DOHH2 (cell line): ENCODE results near the gene HPSE2.

Source experiments
- H3F3A ChIP-seq: fragments of 200-600 bp; sonication (generic), shearing (Covaris generic); 2 replicates; pipeline ENCODE4 v1.6.0; 2016; ENCODE audit warnings: antibody characterized with exemption, mild to moderate bottlenecking; ENCODE audit not compliant: control insufficient read depth, insufficient read depth
- H3K27ac ChIP-seq: fragments of 200-600 bp; sonication (generic); 2 replicates; pipeline ENCODE4 v1.5.1; 2014; ENCODE audit warnings: low read depth, mild to moderate bottlenecking, low read length, moderate library complexity
- H3K27me3 ChIP-seq: fragments of 200-600 bp; sonication (generic); 2 replicates; pipeline ENCODE4 v1.6.1; 2014; ENCODE audit warnings: mild to moderate bottlenecking, low read length, mixed read lengths; ENCODE audit not compliant: control insufficient read depth
- H3K36me3 ChIP-seq: fragments of 200-600 bp; sonication (generic); 2 replicates; pipeline ENCODE4 v1.6.1; 2014; ENCODE audit warnings: mild to moderate bottlenecking, low read length, moderate library complexity, mixed read lengths; ENCODE audit not compliant: control insufficient read depth
- H3K4me1 ChIP-seq: fragments of 200-600 bp; sonication (generic); 2 replicates; pipeline ENCODE4 v1.6.1; 2014; ENCODE audit warnings: mild to moderate bottlenecking, low read length, mixed read lengths; ENCODE audit not compliant: control insufficient read depth
- H3K4me2 ChIP-seq: fragments of 200-600 bp; sonication (generic); 2 replicates; pipeline ENCODE4 v1.6.0; 2014; ENCODE audit warnings: mild to moderate bottlenecking, low read length, moderate library complexity
- H3K4me3 ChIP-seq: fragments of 200-600 bp; sonication (generic); 2 replicates; pipeline ENCODE4 v1.5.1; 2014; ENCODE audit warnings: mild to moderate bottlenecking, low read length, mixed read lengths
- H3K79me2 ChIP-seq: fragments of 200-600 bp; sonication (generic); 2 replicates; pipeline ENCODE4 v1.6.1; 2014; ENCODE audit warnings: mild to moderate bottlenecking, low read length, mixed read lengths; ENCODE audit not compliant: control insufficient read depth
- H3K9me2 ChIP-seq: fragments of 200-600 bp; sonication (generic); replicated peaks from 2 replicates; pipeline ENCODE4 v1.6.1; 2014; ENCODE audit warnings: mild to moderate bottlenecking, low read length, mixed read lengths; ENCODE audit not compliant: control insufficient read depth
- H3K9me3 ChIP-seq: fragments of 200-600 bp; sonication (generic); 2 replicates; pipeline ENCODE4 v1.6.1; 2014; ENCODE audit warnings: antibody characterized with exemption, low read length, mixed read lengths; ENCODE audit not compliant: control insufficient read depth, insufficient read depth
- H4K20me1 ChIP-seq: fragments of 200-600 bp; sonication (generic); 2 replicates; pipeline ENCODE4 v1.6.0; 2014; ENCODE audit warnings: low read depth, mild to moderate bottlenecking, antibody characterized with exemption, low read length, moderate library complexity; ENCODE audit not compliant: control insufficient read depth, insufficient read depth
- EZH2phosphoT487 ChIP-seq: fragments of 200-600 bp; sonication (generic); IDR thresholded peaks from 2 replicates; pipeline ENCODE4 v1.6.1; 2017; ENCODE audit warnings: borderline replicate concordance, mild to moderate bottlenecking, antibody characterized with exemption, low read length, moderate library complexity, mixed read lengths
- TF ChIP-seq, protein P1 (sequence below): fragments of 200-600 bp; sonication (generic); IDR thresholded peaks from one replicate; pipeline ENCODE4 v1.5.1; 2014; ENCODE audit warnings: antibody characterized with exemption, mild to moderate bottlenecking, low read depth, low read length; ENCODE audit not compliant: poor library complexity, severe bottlenecking

HPSE2 gene

DNA sequence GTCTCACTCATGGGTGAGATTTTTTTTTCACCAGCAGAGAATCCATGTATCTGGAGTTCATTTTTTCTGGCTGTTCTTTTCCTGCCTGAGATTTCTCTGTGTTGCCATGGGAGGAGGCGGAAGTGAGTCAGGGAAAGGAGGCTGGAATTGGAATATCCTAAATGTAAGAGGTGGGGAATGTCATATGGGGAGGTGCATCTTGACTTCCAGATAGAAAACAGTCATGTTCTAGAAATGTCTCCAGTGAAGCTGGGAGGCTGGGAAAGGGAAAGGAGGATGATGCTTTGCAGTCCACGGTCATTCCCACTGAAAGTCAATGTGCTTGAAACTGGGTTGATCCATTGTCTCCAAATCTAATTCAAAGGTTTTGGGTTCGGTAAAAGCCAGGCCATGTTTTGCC is 749.2 kb downstream of the HPSE2 start:
- H4K20me1 ChIP-seq = no peaks in the 10 kb centered on the region
- no peaks in the 10 kb centered on the region for H3K79me2 ChIP-seq
- H3K9me3 ChIP-seq = peaks cover 4% of the 10 kb centered on the region
- H3K4me2 ChIP-seq = no peak overlapping the region
- no peak overlapping the region for H3K4me3 ChIP-seq
- no peaks in the 10 kb centered on the region for H3K9me2 ChIP-seq
- H3K36me3 ChIP-seq = no peaks in the 10 kb centered on the region
- no peak overlapping the region for H3K27ac ChIP-seq
- peaks cover 8% of the 10 kb centered on the region for H3K4me1 ChIP-seq
- no peak for TF ChIP-seq EZH2phosphoT487
- TF ChIP-seq, protein P1, sequence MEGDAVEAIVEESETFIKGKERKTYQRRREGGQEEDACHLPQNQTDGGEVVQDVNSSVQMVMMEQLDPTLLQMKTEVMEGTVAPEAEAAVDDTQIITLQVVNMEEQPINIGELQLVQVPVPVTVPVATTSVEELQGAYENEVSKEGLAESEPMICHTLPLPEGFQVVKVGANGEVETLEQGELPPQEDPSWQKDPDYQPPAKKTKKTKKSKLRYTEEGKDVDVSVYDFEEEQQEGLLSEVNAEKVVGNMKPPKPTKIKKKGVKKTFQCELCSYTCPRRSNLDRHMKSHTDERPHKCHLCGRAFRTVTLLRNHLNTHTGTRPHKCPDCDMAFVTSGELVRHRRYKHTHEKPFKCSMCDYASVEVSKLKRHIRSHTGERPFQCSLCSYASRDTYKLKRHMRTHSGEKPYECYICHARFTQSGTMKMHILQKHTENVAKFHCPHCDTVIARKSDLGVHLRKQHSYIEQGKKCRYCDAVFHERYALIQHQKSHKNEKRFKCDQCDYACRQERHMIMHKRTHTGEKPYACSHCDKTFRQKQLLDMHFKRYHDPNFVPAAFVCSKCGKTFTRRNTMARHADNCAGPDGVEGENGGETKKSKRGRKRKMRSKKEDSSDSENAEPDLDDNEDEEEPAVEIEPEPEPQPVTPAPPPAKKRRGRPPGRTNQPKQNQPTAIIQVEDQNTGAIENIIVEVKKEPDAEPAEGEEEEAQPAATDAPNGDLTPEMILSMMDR = no peak
- no peaks in the 10 kb centered on the region for H3K27me3 ChIP-seq
- H3F3A ChIP-seq = no peaks in the 10 kb centered on the region

DNA sequence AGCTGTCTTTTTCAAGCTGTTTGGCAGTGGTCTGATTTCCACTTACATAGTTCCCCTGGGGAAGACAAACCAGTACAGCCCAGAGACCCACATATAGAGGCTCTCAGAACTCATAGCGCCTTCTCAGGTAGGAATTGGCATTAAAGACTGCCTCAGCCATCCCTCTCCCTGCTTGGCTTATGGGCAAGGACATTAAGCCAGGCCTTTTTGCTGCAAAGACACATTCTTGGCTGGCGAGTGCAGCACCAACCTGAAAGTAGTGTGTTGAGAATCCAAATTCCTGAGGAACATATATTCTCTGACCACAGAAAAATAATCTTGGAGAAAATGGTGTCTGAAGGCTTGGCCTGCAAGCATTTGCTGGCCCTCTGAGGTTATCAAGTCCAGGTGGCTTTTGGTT is 749.7 kb downstream of the HPSE2 start:
- H3K4me2 ChIP-seq = no peak overlapping the region
- no peaks in the 10 kb centered on the region for H4K20me1 ChIP-seq
- no peaks in the 10 kb centered on the region for H3K36me3 ChIP-seq
- no peak overlapping the region for H3K4me3 ChIP-seq
- H3K79me2 ChIP-seq = no peaks in the 10 kb centered on the region
- H3K27me3 ChIP-seq = no peaks in the 10 kb centered on the region
- H3K9me3 ChIP-seq = peaks cover 4% of the 10 kb centered on the region
- TF ChIP-seq, protein P1 = no peak
- TF ChIP-seq EZH2phosphoT487 = no peak
- H3K4me1 ChIP-seq = peaks cover 8% of the 10 kb centered on the region
- H3K9me2 ChIP-seq = no peaks in the 10 kb centered on the region
- H3K27ac ChIP-seq = no peak overlapping the region
- no peaks in the 10 kb centered on the region for H3F3A ChIP-seq

DNA sequence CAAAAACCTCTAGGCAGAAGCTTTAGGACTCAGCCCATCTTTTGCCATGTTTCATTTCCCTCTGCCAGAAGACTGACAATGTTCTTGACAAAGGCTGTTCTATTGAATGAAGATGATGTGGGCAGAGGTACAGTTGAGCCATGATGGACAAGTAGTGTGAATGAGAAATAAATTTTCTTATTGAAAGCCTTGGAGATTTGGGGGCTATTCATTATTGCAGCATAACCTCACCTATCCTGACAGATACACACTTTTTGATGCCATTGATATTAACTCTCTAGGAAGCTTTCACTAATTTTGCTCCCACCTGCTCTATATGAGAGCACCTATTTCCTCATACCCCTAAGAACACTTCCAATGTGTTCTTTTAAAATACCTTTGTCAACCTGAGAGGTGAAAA is 752.0 kb downstream of the HPSE2 start:
- Histone ChIP-seq H3K79me2 (no peaks in the 10 kb centered on the region), H3K4me1 (peaks cover 12% of the 10 kb centered on the region), H3K27ac (no peak overlapping the region), H3K4me2 (no peak overlapping the region), H3K36me3 (no peaks in the 10 kb centered on the region), H3K27me3 (no peaks in the 10 kb centered on the region), H3K9me2 (no peaks in the 10 kb centered on the region), H3K9me3 (peaks cover 4% of the 10 kb centered on the region), H3F3A (no peaks in the 10 kb centered on the region), H3K4me3 (no peak overlapping the region), H4K20me1 (no peaks in the 10 kb centered on the region)
- no peak for TF ChIP-seq EZH2phosphoT487
- TF ChIP-seq, protein P1 = no peak

DNA sequence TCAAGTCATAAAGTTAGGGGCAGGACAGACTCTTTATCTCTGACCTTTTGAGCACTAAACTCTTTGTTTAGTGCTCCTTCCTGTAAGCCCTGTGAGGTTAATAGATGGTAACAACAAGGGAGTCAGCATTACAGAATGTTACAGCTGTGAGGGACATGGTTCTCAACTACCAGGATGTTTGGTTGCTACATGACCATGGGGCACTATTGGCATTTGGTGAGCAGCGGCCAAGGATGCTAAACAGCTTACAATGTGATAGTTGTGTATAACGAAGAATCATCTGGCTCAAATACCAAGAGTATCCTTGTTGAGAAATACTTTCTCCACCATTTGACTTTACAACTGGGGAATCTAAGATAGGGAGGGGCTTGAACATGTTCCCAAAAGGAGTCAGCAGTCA is 753.6 kb downstream of the HPSE2 start:
- H3K27me3 ChIP-seq = no peaks in the 10 kb centered on the region
- H3K9me2 ChIP-seq = no peaks in the 10 kb centered on the region
- no peak overlapping the region for H3K4me3 ChIP-seq
- no peak overlapping the region for H3K27ac ChIP-seq
- no peak overlapping the region for H3K4me2 ChIP-seq
- peaks cover 4% of the 10 kb centered on the region for H3K9me3 ChIP-seq
- no peaks in the 10 kb centered on the region for H3K79me2 ChIP-seq
- H3F3A ChIP-seq = no peaks in the 10 kb centered on the region
- H3K36me3 ChIP-seq = no peaks in the 10 kb centered on the region
- H4K20me1 ChIP-seq = no peaks in the 10 kb centered on the region
- H3K4me1 ChIP-seq = peaks cover 14% of the 10 kb centered on the region
- TF ChIP-seq EZH2phosphoT487 = no peak
- TF ChIP-seq, protein P1 = no peak
